ENCODE measurements around the gene OGFR. TPM values are rescaled to one million over a fixed set of nuclear protein-coding genes. Genes with fewer than 3 reads are reported as not detected.

The OGFR gene
- total RNA-seq, 1 donor from 2014 or later: 23.0 TPM

GRCh38 chr20:62814060-62814708 is 9.5 kb downstream of the OGFR start:
- no peak for DNase-seq (ENCODE audit: low read depth in 2 of 2)

DNA sequence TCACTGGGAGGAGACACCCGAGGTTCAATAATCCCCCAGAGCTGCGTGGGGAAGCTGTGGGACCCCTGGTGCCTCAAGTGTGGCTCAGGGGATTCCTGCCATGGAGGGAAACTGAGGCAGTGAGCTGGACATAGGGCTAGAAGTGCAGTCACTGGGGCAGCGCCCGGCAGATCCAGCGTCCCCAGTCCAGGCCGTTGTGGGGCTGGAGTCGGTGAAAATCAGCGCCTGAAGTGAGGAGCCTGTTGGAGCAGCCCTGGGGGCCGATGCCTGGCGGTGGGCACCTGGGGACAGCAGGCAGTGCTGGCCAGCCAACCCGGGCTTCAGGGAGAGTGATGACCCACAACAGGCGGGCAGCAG is 10.1 kb downstream of the OGFR start:
- no peak for DNase-seq (ENCODE audit: low read depth in 2 of 2)

DNA sequence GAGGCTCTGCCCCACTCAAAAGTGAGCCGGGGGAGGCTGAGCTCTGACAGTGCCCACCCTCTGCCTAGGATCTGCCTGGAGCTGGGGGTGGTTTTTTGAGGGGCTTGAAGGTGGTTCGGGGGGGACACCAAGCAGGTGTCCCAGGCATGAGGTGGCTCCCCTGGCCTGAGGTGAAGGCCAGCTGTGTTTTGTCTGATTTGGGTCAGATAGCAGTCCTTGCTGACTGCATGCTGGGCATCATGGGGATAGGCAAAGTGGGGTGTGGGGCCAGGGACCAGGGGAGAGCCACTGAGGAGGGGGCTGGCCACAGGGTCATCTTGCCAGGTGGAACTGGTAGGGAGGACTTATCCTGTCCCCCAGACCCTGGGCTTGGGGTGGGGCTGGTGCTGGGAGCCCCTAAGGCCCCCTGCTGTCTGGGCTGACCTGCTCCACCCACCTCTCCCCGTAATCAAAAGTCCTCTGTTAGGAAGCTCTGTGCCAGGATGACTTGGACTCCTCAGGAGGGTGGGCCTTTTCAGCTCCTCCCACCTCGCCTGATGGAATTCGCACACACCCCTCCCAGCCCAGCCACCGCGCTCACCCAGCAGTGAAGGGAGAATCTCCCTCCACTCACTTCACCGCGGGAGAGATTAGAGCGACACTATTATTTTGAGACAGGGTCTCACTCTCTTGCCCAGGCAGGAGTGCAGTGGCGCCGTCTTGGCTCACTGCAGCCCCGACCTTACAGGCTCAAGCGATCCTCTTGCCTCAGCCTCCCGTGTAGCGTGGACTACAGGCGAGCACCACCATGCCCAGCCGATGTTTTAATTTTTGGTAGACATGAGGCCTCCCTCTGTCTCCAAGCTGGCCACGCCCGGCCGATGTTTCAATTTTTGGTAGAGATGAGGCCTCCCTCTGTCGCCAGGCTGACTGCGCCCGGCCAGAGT is 10.7 kb downstream of the OGFR start:
- no peak for DNase-seq (ENCODE audit: low read depth in 2 of 2)

GRCh38 chr20:62816031-62816883 is 11.6 kb downstream of the OGFR start:
- DNase-seq (ENCODE audit: low read depth in 2 of 2): no peak

- no peak for DNase-seq (ENCODE audit: low read depth in 2 of 2)
Observed at GRCh38 chr20:62816884-62817873, 12.5 kb downstream of the OGFR start, which contains the start of gene COL9A3. COL9A3 (plus strand) TSS chr20:62817050; CDS start chr20:62817065, 15 bp downstream.

DNA sequence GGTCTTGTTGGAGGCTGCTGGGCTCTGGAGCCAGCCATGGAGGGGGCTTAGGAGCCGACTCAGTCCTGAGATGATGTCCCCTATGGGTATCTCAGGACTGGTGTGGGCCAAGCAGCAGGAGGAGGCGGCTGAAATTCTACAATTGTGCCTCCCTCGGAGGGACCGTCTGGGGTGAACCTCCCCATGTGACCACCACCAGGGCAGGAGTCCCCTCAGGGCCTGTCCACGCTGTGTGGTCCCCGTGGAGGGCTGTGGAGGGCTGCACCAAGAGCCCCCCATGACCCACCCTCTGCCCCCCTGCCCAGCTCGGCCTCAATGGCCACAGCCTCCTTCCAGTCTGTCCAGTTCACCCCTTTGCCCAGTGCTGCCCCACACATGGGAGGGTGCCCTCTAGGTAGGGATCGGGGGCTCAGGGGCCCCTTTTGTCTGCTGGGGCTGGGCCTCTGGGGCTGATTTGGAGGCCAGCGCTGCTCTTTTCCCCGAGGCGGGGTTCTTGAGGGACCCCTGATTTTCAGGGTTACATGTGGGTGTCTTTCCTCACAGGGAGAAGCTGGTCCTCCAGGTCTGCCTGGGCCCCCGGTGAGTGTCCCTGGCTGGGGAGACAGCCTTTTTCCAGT is 13.4 kb downstream of the OGFR start:
- no peak for DNase-seq (ENCODE audit: low read depth in 2 of 2)

DNA sequence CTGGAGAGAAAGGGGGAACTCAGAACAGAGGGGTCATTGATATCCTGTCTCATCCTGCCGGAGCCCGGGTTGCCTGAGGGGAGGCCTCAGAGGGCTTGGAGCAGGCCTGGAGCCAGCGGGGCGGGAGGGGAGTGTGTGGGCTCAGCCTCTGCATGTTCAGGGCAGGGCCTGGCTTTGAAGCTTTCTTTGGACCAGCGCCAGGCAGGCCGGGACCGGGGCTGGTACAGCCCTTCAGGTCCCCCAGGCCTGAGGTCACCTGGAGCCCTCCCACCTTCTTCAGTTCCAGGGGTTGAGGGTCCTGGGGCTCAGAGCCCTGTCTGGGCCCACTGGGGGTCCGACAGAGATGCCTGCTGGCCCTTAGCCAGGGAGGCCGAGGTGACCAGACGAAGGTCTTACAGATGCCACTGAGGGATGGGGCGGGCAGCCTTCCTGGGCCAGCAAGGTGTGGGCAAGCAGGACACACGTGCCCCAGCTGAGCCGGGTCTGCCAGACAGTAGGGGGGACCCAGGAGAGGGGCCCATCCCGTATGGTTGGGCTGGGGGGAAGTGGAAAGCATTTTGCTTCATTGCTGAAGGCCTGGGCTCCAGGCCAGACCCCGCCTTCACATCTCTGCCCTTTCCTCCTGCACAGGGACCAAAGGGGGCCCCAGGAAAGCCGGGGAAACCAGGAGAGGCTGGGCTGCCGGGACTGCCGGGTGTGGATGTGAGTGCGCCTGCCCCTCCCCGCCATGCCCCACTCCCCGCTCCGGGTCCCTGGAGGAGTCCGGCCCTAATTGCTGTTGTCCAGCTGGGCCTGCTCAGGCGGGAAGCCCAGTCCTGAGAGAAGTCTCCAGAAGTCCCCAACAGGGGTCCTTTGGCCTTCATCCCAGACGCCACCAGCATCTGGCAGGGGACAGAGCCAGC is 14.2 kb downstream of the OGFR start:
- peak; percentile 17 to 67 for DNase-seq (ENCODE audit: low read depth in 2 of 2)

GRCh38 chr20:62819494-62820174 is 15.0 kb downstream of the OGFR start:
- DNase-seq (ENCODE audit: low read depth in 2 of 2): peak; percentile 27 to 58

- no peak for DNase-seq (ENCODE audit: low read depth in 2 of 2)
Observed at GRCh38 chr20:62820208-62820961, 15.8 kb downstream of the OGFR start.

DNA sequence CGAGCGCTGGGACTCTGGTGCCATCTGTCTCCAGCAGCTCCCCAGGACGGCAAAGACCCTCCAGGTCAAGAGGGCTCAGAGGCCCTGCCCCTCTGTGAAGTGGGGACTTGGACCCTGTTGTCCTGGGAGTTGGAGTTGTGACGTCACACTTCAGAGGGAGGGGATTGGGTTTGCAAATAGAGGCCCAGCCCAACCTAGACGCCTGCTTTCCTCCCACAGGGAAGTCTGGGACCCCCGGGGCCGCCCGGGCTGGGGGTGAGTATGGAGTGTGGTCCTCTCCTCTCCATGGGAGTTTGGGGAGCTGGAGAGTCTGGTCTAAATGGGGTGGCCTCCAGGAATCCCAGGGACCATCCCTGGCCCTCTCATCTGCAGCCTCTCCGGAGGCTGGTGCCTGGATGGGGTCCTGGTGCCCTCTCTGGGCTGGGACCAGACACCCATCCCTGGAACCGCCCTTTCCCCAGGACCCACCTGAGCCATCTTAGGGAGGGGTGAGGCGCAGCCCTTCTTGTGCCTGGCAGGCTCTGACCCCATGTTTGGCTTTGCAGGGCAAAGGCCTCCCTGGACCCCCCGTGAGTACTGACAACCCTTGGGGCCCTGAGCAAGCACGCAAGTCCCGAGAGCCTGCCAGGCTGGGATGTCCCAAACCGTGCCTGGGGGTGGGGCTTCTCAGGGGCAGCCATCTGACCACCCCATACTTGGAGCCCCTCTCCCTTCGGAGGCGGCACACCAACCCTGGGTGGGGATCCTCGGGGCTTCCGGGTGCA is 16.5 kb downstream of the OGFR start:
- DNase-seq (ENCODE audit: low read depth in 2 of 2): no peak

DNA sequence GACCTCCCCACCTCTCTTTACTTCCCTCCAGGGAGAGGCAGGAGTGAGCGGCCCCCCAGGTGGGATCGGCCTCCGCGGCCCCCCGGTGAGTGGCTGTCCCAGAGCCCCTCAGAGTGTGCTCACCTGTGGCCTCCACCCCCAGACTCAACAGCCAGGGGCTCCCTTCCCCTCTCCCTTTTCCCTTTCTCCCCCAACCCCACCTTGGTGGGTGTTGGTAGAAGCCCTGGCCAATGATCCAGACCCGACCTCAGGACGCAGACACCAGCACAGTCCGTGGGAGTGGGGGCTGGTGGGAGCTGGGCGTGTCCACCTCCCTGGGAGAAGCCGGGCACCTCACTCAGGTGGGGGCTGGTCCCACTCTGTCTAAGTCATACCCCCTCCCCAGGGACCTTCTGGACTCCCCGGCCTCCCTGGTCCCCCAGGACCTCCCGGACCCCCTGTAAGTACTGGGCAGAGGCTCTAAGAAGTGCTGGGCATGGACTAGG is 17.1 kb downstream of the OGFR start:
- no peak for DNase-seq (ENCODE audit: low read depth in 2 of 2)

DNA sequence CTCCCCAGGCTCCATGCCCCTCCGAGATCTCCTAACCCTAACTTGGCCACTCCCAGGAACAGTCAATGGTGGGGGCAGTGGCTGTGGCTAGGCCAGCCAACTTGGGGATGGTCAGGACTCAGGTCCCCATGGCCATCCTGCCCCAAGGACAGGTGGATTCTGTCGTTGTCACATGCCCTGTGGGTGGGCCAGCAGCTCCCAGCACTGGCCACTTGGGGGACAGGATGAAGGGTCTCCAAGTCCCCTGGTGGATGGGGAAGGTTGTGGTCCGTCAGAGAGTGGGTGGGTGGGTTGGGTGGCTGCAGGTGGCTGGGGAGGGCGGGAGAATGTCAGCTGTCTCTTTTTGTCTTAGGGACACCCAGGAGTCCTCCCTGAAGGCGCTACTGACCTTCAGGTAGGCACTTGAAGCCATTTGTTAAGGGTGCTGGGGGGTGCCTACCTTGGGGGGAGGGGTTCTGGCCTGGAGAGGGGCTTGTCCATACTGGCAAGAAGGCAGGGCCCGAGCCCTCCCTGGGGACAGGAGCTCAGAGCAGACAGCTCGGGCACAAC is 17.7 kb downstream of the OGFR start:
- no peak for DNase-seq (ENCODE audit: low read depth in 2 of 2)

DNA sequence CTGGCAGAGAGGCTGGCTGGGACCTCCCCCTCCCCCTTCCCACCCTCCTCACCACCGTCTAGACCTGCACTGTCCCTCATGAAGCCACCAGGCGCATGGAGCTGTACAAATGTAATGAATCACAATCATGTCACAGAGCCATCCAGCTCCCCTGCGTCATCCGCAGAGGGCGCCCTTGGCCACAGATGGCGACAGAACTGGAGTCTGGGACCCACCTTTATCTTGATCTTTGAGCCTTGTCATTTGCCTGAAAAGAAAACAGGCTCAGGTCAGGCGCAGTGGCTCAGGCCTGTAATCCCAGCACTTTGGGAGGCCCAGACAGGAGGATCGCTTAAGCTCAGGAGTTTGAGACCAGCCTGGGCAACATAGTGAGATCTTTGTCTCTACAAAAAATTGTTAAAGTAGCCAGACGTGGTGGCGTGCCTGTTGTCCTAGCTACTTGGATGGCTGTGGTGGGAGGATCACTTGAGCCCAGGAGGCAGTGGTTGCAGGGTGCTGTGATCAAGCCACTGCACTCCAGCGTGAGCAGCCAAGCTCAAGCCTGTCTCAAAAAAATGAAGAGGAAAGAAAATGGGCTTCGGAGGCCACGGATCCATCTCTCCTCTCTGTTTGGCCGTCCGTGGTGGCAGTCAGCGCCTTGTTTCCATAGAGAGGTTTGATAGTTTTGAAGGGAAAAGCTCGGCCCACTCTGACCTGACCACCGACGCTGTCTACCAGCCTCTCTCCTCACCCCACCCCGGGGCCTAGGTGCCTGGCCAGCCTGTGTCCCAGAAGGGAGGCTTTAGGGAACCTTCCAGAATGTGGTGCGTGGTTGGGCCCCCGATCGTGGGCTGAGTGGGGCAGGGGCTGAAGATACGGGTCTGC is 18.4 kb downstream of the OGFR start:
- DNase-seq (ENCODE audit: low read depth in 2 of 2): peak; percentile 37 to 77

DNA sequence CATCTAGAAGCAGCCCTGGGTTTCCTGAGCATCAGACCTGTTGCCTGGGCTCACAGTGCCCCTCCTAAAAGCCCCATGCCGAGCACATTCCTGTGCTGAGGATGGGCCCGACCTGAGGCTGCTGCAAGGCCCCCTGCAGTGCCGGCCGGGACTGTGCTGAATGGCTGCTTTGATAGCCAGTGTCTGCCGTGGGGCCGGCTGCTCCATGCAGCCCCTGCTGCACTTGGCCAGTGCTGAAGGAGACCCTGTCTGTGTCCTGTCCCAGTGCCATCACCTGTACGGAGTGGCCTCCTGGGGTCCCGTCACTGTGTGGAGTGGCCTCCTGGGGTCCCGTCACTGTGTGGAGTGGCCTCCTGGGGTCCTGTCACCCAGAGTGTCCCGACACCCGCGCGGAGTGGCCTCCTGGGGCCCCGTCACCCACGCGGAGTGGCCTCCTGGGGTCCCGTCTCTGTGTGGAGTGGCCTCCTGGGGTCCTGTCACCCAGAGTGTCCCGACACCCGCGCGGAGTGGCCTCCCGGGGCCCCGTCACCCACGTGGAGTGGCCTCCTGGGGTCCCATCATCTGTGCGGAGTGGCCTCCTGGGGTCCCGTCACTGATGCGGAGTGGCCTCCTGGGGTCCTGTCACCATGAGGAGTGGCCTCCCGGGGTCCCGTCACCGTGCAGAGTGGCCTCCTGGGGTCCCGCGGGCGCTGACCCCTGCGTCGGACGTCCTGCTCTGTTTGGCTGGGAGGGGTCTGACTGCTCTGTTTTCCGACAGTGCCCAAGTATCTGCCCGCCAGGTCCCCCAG is 19.2 kb downstream of the OGFR start:
- DNase-seq (ENCODE audit: low read depth in 2 of 2): no peak
